SK-N-SH (cell line): ENCODE results near the gene SOBP.

Experiments used
- CTCF ChIP-seq: fragments of 200-600 bp; sonication (generic); IDR thresholded peaks from 2 replicates; pipeline ENCODE4 v1.6.1; 2017; ENCODE audit warnings: antibody characterized with exemption, mild to moderate bottlenecking, moderate library complexity
- EP300 ChIP-seq, 2 experiments: IDR thresholded peaks; 2 replicates each; pipeline versions ENCODE4 v1.4.0 to v1.6.1; 2012; ENCODE audit warnings: borderline replicate concordance in 1 of 2, low read depth in 1 of 2, low read length in 1 of 2
- IRF3 ChIP-seq: fragments of 150-350 bp; IDR thresholded peaks from 2 replicates; pipeline ENCODE4 v1.6.1; 2016; ENCODE audit warnings: mild to moderate bottlenecking, low read depth, low read length
- RAD21 ChIP-seq: IDR thresholded peaks from 2 replicates; pipeline ENCODE4 v1.6.1; 2012; ENCODE audit warnings: mild to moderate bottlenecking, low read length
- RCOR1 ChIP-seq: fragments of 150-350 bp; IDR thresholded peaks from 2 replicates; pipeline ENCODE4 v1.6.1; 2017; ENCODE audit warnings: antibody characterized with exemption, low read length
- USF1 ChIP-seq: IDR thresholded peaks from 2 replicates; pipeline ENCODE4 v1.4.0; 2012; ENCODE audit warnings: low read depth, borderline replicate concordance
- USF2 ChIP-seq: fragments of 150-350 bp; IDR thresholded peaks from 2 replicates; pipeline ENCODE4 v1.6.1; 2017; ENCODE audit warnings: antibody characterized with exemption, low read length, low read depth, borderline replicate concordance
- YY1 ChIP-seq: IDR thresholded peaks from 2 replicates; pipeline ENCODE4 v1.4.0; 2012; ENCODE audit warnings: low read depth, mild to moderate bottlenecking
- ZBTB33 ChIP-seq: IDR thresholded peaks from 2 replicates; pipeline ENCODE4 v1.4.0; 2012; ENCODE audit warnings: low read depth, borderline replicate concordance

- TF ChIP-seq CTCF, result no peak
- TF ChIP-seq EP300 (IDR thresholded peaks at IDR 0.05; ENCODE audit: borderline replicate concordance in 1 of 2, low read depth in 1 of 2, low read length in 1 of 2), result no peak
- no peak for TF ChIP-seq RAD21
- TF ChIP-seq USF2, result no peak
- TF ChIP-seq IRF3, result no peak
- TF ChIP-seq USF1, result no peak
- no peak for TF ChIP-seq ZBTB33
- TF ChIP-seq RCOR1, result no peak
- TF ChIP-seq YY1, result no peak
These were observed 19.6 kb downstream of the SOBP start for GRCh38 chr6:107509506-107509905.
